Suprapubic skin (tissue), 4 donors: ENCODE measurements around the gene SUSD6. TPM values are rescaled to one million over a fixed set of nuclear protein-coding genes. Genes with fewer than 3 reads are reported as not detected.

Source experiments
- DNase-seq, 2 donors: peaks; one replicate each; pipeline ENCODE4 v3.0.0-alpha.2; 2019; ENCODE audit warnings: low spot score in 2 of 2
- H3K27ac ChIP-seq: fragments of 200-600 bp; sonication (generic); one replicate; pipeline ENCODE4 v1.5.1; 2019
- H3K27me3 ChIP-seq: fragments of 200-600 bp; sonication (generic); one replicate; pipeline ENCODE4 v1.5.1; 2019
- H3K36me3 ChIP-seq: fragments of 200-600 bp; sonication (generic); one replicate; pipeline ENCODE4 v1.5.1; 2019
- H3K4me1 ChIP-seq: fragments of 200-600 bp; sonication (generic); one replicate; pipeline ENCODE4 v1.5.1; 2019
- H3K4me3 ChIP-seq: fragments of 200-600 bp; sonication (generic); one replicate; pipeline ENCODE4 v1.5.1; 2019; ENCODE audit warnings: mild to moderate bottlenecking
- H3K9me3 ChIP-seq: fragments of 200-600 bp; sonication (generic); one replicate; pipeline ENCODE4 v1.5.1; 2019
- CTCF ChIP-seq, 2 donors: fragments of 200-600 bp in 1 of 2; fragments of 450-650 bp in 1 of 2; sonication (generic) in 1 of 2; IDR thresholded peaks; one replicate each; pipeline ENCODE4 v1.5.1; 2016 to 2019; ENCODE audit warnings: antibody characterized with exemption in 2 of 2, mild to moderate bottlenecking in 1 of 2, moderate library complexity in 1 of 2
- EP300 ChIP-seq: sonication (generic); formaldehyde crosslinking; IDR thresholded peaks from one replicate; pipeline ENCODE4 v1.6.1; 2017; ENCODE audit warnings: antibody characterized with exemption
- POLR2A ChIP-seq, 2 donors: fragments of 450-650 bp; IDR thresholded peaks; one replicate each; pipeline ENCODE4 v1.6.1; 2017; ENCODE audit warnings: antibody characterized with exemption in 2 of 2, mild to moderate bottlenecking in 2 of 2, moderate library complexity in 2 of 2
- POLR2AphosphoS5 ChIP-seq, 3 donors: sonication (generic); formaldehyde crosslinking; IDR thresholded peaks; one replicate each; pipeline ENCODE4 v1.6.1; 2017; ENCODE audit warnings: antibody characterized with exemption in 3 of 3
- WGBS: methylation state at CpG from one replicate; pipeline ENCODE4 v1.1.5; 2018; 5-methylcytosine and 5-hydroxymethylcytosine counted together
- total RNA-seq, 4 donors: library from RNA; depleted of rRNA; stranded (reverse); fragments of >200 nt; gene quantifications; one replicate each; pipeline ENCODE4 v1.1.0, GENCODE V29; 2016

Gene SUSD6
- total RNA-seq, 4 donors from 2014 or later: 45.1 to 60.4 (median 56.7) TPM

GRCh38 chr14:69741055-69741454 lies 129.7 kb downstream of the SUSD6 start:
- H3K4me1 ChIP-seq: peaks cover 9% of the 10 kb centered on the region

GRCh38 chr14:69749956-69750355 lies 138.6 kb downstream of the SUSD6 start:
- Histone ChIP-seq H3K27ac (no peak overlapping the region), H3K4me3 (no peak overlapping the region), H3K27me3 (no peaks in the 10 kb centered on the region), H3K9me3 (no peaks in the 10 kb centered on the region), H3K4me1 (no peaks in the 10 kb centered on the region), H3K36me3 (no peaks in the 10 kb centered on the region)
- TF ChIP-seq CTCF (IDR thresholded peaks at IDR 0.05): no peak
- no peak for TF ChIP-seq EP300
- TF ChIP-seq POLR2AphosphoS5 (IDR thresholded peaks at IDR 0.05): no peak
- TF ChIP-seq POLR2A (IDR thresholded peaks at IDR 0.05): no peak
- DNase-seq: no peak
- 79% methylated on average over 1 of the region's 1 CpG for WGBS

More at GRCh38 chr14:69741055-69741454, 129.7 kb downstream of the SUSD6 start:
- DNase-seq: no peak
- Histone ChIP-seq H3K36me3 (no peaks in the 10 kb centered on the region), H3K4me3 (no peak overlapping the region), H3K9me3 (peaks cover 4% of the 10 kb centered on the region), H3K27me3 (no peaks in the 10 kb centered on the region), H3K27ac (no peak overlapping the region)
- TF ChIP-seq EP300 (no peak), CTCF (IDR thresholded peaks at IDR 0.05) (no peak), POLR2AphosphoS5 (IDR thresholded peaks at IDR 0.05) (no peak), POLR2A (IDR thresholded peaks at IDR 0.05) (no peak)
- 80% methylated on average over 1 of the region's 1 CpG for WGBS

GRCh38 chr14:69750495-69750894 lies 139.1 kb downstream of the SUSD6 start:
- WGBS: 97% methylated on average over 2 of the region's 2 CpGs
- H3K4me1 ChIP-seq: peaks cover under 1% of the 10 kb centered on the region
- no peak overlapping the region for H3K27ac ChIP-seq
- TF ChIP-seq POLR2A (IDR thresholded peaks at IDR 0.05): no peak
- no peak for TF ChIP-seq POLR2AphosphoS5 (IDR thresholded peaks at IDR 0.05)
- no peak for TF ChIP-seq EP300
- no peak for TF ChIP-seq CTCF (IDR thresholded peaks at IDR 0.05)
- H3K4me3 ChIP-seq: no peak overlapping the region
- H3K9me3 ChIP-seq: no peaks in the 10 kb centered on the region
- no peak for DNase-seq
- no peaks in the 10 kb centered on the region for H3K36me3 ChIP-seq
- no peaks in the 10 kb centered on the region for H3K27me3 ChIP-seq

GRCh38 chr14:69752773-69753172 lies 141.4 kb downstream of the SUSD6 start:
- no peaks in the 10 kb centered on the region for H3K9me3 ChIP-seq
- H3K4me1 ChIP-seq: peaks cover 8% of the 10 kb centered on the region
- no peak for DNase-seq
- 74% methylated on average over 1 of the region's 1 CpG for WGBS
- no peaks in the 10 kb centered on the region for H3K36me3 ChIP-seq
- H3K27me3 ChIP-seq: no peaks in the 10 kb centered on the region
- H3K27ac ChIP-seq: no peak overlapping the region
- TF ChIP-seq EP300: no peak
- TF ChIP-seq CTCF (IDR thresholded peaks at IDR 0.05): no peak
- no peak for TF ChIP-seq POLR2A (IDR thresholded peaks at IDR 0.05)
- no peak for TF ChIP-seq POLR2AphosphoS5 (IDR thresholded peaks at IDR 0.05)
- no peak overlapping the region for H3K4me3 ChIP-seq

- no peak overlapping the region for H3K27ac ChIP-seq
- H3K4me1 ChIP-seq: peaks cover 8% of the 10 kb centered on the region
- DNase-seq: no peak
- no peaks in the 10 kb centered on the region for H3K36me3 ChIP-seq
- no peaks in the 10 kb centered on the region for H3K27me3 ChIP-seq
- 100% methylated on average over 1 of the region's 1 CpG for WGBS
- no peaks in the 10 kb centered on the region for H3K9me3 ChIP-seq
- H3K4me3 ChIP-seq: no peak overlapping the region
- TF ChIP-seq EP300 (no peak), POLR2A (IDR thresholded peaks at IDR 0.05) (no peak), CTCF (IDR thresholded peaks at IDR 0.05) (no peak), POLR2AphosphoS5 (IDR thresholded peaks at IDR 0.05) (no peak)
Observed at GRCh38 chr14:69753860-69754259, 142.5 kb downstream of the SUSD6 start.
